GM12891 (cell line): ENCODE data around the gene DENND4B.

Experiments used
- POLR2A ChIP-seq: IDR thresholded peaks from 2 replicates; pipeline ENCODE4 v1.6.1; 2011; ENCODE audit warnings: low read depth, low read length, control low read depth
- POLR2AphosphoS5 ChIP-seq: IDR thresholded peaks from 2 replicates; pipeline ENCODE4 v1.6.1; 2011; ENCODE audit warnings: low read depth, low read length, control low read depth
- POU2F2 ChIP-seq: IDR thresholded peaks from 2 replicates; pipeline ENCODE4 v1.6.1; 2011; ENCODE audit warnings: low read depth, mild to moderate bottlenecking, control low read depth, low read length, moderate library complexity

DNA sequence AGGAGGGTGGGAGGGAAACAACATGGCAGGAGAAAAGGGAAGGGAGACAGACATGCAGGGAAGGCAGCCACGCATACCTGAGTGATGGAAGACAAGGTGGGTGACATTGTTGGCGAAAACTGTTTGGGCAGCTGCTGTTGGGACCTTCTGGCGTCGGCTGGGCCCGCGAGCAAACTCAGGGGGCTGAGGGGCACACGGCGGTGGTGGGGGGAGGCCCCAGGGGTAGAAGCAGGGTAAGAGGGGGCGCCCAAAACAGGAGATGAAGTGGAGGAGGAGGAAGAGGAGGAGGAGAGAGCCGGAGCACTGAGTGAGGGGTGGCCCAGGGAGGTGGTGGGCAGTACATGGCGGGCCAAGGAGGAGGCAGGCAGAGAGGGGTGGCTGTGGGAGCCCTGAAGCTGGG lies 4.7 kb upstream of the DENND4B start:
- TF ChIP-seq POLR2A = no peak
- TF ChIP-seq POLR2AphosphoS5 = no peak
- no peak for TF ChIP-seq POU2F2
